ENCODE results near the gene C9orf152.

Gene C9orf152

GRCh38 chr9:110178281-110178680 lies 29.7 kb downstream of the C9orf152 start:
- DNase-seq, result no peak

- no peak for DNase-seq
Observed at GRCh38 chr9:110175275-110175968, 32.5 kb downstream of the C9orf152 start.

- no peak for DNase-seq
Observed at GRCh38 chr9:110173322-110173642, 34.7 kb downstream of the C9orf152 start.

GRCh38 chr9:110170357-110171257 lies 37.4 kb downstream of the C9orf152 start:
- no peak for DNase-seq

- no peak for DNase-seq
Observed at GRCh38 chr9:110168486-110168885, 39.5 kb downstream of the C9orf152 start.

- no peak for DNase-seq
Observed at GRCh38 chr9:110161940-110162339, 46.0 kb downstream of the C9orf152 start.

- DNase-seq, result no peak
Observed at GRCh38 chr9:110160685-110161084, 47.3 kb downstream of the C9orf152 start.

- no peak for DNase-seq
Observed at GRCh38 chr9:110160123-110160522, 47.8 kb downstream of the C9orf152 start.

GRCh38 chr9:110157823-110158664 lies 49.9 kb downstream of the C9orf152 start:
- no peak for DNase-seq

- DNase-seq, result peak; percentile 13
Observed at GRCh38 chr9:110156902-110157301, 51.1 kb downstream of the C9orf152 start.

- no peak for DNase-seq
Observed at GRCh38 chr9:110156416-110156815, 51.5 kb downstream of the C9orf152 start.

- no peak for DNase-seq
Observed at GRCh38 chr9:110155751-110156150, 52.2 kb downstream of the C9orf152 start.

GRCh38 chr9:110153431-110153830 lies 54.5 kb downstream of the C9orf152 start:
- no peak for DNase-seq

- DNase-seq, result no peak
Observed at GRCh38 chr9:110152704-110153374, 55.1 kb downstream of the C9orf152 start.

Data from CD4-positive, alpha-beta T cell treated with Interferon gamma for 1 hour (primary cell).